CD4-positive, alpha-beta T cell treated with Interleukin-21 for 1 hour (primary cell): Measurements from ENCODE around the gene EMD.
"Not testable (repeated sequence)": the region's sequence is repeated elsewhere in the genome, so short reads cannot be mapped to it uniquely, and the experiment has no call there.

Experiments used
- DNase-seq: peaks from one replicate; pipeline ENCODE4 v3.0.0-alpha.2; 2020

EMD gene

GRCh38 chrX:154378799-154379568 lies at the start of gene EMD:
Gene EMD (plus strand): TSS chrX:154379295. CDS start chrX:154379485, 190 bp downstream.
- peak; percentile 98 for DNase-seq

- DNase-seq = no peak
Measured at GRCh38 chrX:154332561-154332960, 46.5 kb upstream of the EMD start.

GRCh38 chrX:154333116-154333515 lies 46.0 kb upstream of the EMD start:
- no peak for DNase-seq

GRCh38 chrX:154333837-154334271 lies 45.2 kb upstream of the EMD start:
- DNase-seq = no peak

- no peak for DNase-seq
Measured at GRCh38 chrX:154334496-154334895, 44.6 kb upstream of the EMD start.

- not testable (repeated sequence) for DNase-seq
Measured at GRCh38 chrX:154341399-154342298, 37.4 kb upstream of the EMD start.

GRCh38 chrX:154343063-154343462 lies 36.0 kb upstream of the EMD start:
- not testable (repeated sequence) for DNase-seq

GRCh38 chrX:154343620-154344019 lies 35.5 kb upstream of the EMD start:
- not testable (repeated sequence) for DNase-seq

- peak; percentile 9 for DNase-seq
Measured at GRCh38 chrX:154348114-154348531, 31.0 kb upstream of the EMD start.

GRCh38 chrX:154348646-154349358 lies 30.3 kb upstream of the EMD start:
- peak; percentile 3 for DNase-seq

- DNase-seq = peak; percentile 17
Measured at GRCh38 chrX:154349359-154349935, 29.6 kb upstream of the EMD start.

- DNase-seq = no peak
Measured at GRCh38 chrX:154349979-154350378, 29.1 kb upstream of the EMD start.

GRCh38 chrX:154350429-154351182 lies 28.5 kb upstream of the EMD start:
- no peak for DNase-seq

- DNase-seq = peak; percentile 72
Measured at GRCh38 chrX:154351183-154352011, 27.7 kb upstream of the EMD start.

- DNase-seq = no peak
Measured at GRCh38 chrX:154352012-154352401, 27.1 kb upstream of the EMD start.

GRCh38 chrX:154352466-154352865 lies 26.6 kb upstream of the EMD start:
- DNase-seq = peak; percentile 9

GRCh38 chrX:154353172-154353843 lies 25.8 kb upstream of the EMD start:
- no peak for DNase-seq

GRCh38 chrX:154354013-154354412 lies 25.1 kb upstream of the EMD start:
- no peak for DNase-seq

- no peak for DNase-seq
Measured at GRCh38 chrX:154354516-154354915, 24.6 kb upstream of the EMD start.

GRCh38 chrX:154355094-154355775 lies 23.9 kb upstream of the EMD start:
- DNase-seq = peak; percentile 6
